Fibroblast of lung (primary cell): ENCODE data around the gene CKMT1B. TPM values are rescaled to one million over a fixed set of nuclear protein-coding genes. Genes with fewer than 3 reads are reported as not detected.
"Not testable (repeated sequence)": the region's sequence is repeated elsewhere in the genome, so short reads cannot be mapped to it uniquely, and the experiment has no call there.

Experiments
- DNase-seq, 2 donors: peaks; one replicate each; pipeline versions ENCODE4 v3.0.0 to v3.0.0-alpha.2; 2010; ENCODE audit warnings: low read depth in 2 of 2
- H2AFZ ChIP-seq: 2 replicates; pipeline ENCODE4 v1.5.1; 2012; ENCODE audit warnings: low read length, control low read depth, inconsistent platforms
- H3K27ac ChIP-seq: 2 replicates; pipeline ENCODE4 v1.5.1; 2011; ENCODE audit warnings: low read length, control low read depth; ENCODE audit not compliant: insufficient read depth
- H3K27me3 ChIP-seq: 2 replicates; pipeline ENCODE4 v1.5.1; 2011; ENCODE audit warnings: mild to moderate bottlenecking, low read length; ENCODE audit not compliant: control insufficient read depth, insufficient read depth
- H3K36me3 ChIP-seq: 2 replicates; pipeline ENCODE4 v1.5.1; 2011; ENCODE audit warnings: low read length; ENCODE audit not compliant: control insufficient read depth, insufficient read depth
- H3K4me1 ChIP-seq: 2 replicates; pipeline ENCODE4 v1.5.1; 2011; ENCODE audit warnings: low read length; ENCODE audit not compliant: control insufficient read depth, insufficient read depth; ENCODE audit errors: extremely low read depth
- H3K4me2 ChIP-seq: 2 replicates; pipeline ENCODE4 v1.5.1; 2011; ENCODE audit warnings: low read length, control low read depth; ENCODE audit not compliant: insufficient read depth; ENCODE audit errors: extremely low read depth
- H3K4me3 ChIP-seq, 4 experiments: fragments of 200-600 bp in 1 of 4; sonication (generic) in 1 of 4; replicated peaks in 1 of 4; 2 replicates each; pipeline ENCODE4 v1.5.1; 2011 to 2016; ENCODE audit warnings: low read length in 4 of 4, low read depth in 3 of 4, mild to moderate bottlenecking in 3 of 4, control low read depth in 2 of 4, inconsistent platforms in 1 of 4, mixed read lengths in 1 of 4; ENCODE audit not compliant: insufficient read depth in 1 of 4; ENCODE audit errors: control extremely low read depth in 1 of 4
- H3K79me2 ChIP-seq: 2 replicates; pipeline ENCODE4 v1.5.1; 2012; ENCODE audit warnings: mild to moderate bottlenecking, low read length, inconsistent platforms; ENCODE audit not compliant: control insufficient read depth, insufficient read depth
- H3K9ac ChIP-seq: 2 replicates; pipeline ENCODE4 v1.5.1; 2011; ENCODE audit warnings: mild to moderate bottlenecking, low read length, control low read depth; ENCODE audit not compliant: insufficient read depth
- H3K9me3 ChIP-seq: 2 replicates; pipeline ENCODE4 v1.5.1; 2012; ENCODE audit warnings: low read depth, low read length; ENCODE audit not compliant: control insufficient read depth, insufficient read depth
- H4K20me1 ChIP-seq: 2 replicates; pipeline ENCODE4 v1.5.1; 2011; ENCODE audit warnings: low read length; ENCODE audit not compliant: control insufficient read depth, insufficient read depth; ENCODE audit errors: extremely low read depth
- polyA plus RNA-seq, 2 donors: library from polyadenylated mRNA; depleted of rRNA in 1 of 2; stranded (reverse) in 1 of 2; unstranded in 1 of 2; fragments of >200 nt; gene quantifications; 2 replicates each; pipeline ENCODE4 v1.2.1, GENCODE V29; 2011 to 2012; ENCODE audit warnings: missing spikeins in 1 of 2
- total RNA-seq: library from RNA; depleted of rRNA; stranded (reverse); fragments of >200 nt; gene quantifications from 2 replicates; pipeline ENCODE4 v1.2.1, GENCODE V29; 2014

CKMT1B gene
- total and polyA plus RNA-seq, 2 donors (not counting 1 experiment from before 2014, with no cell fraction given), result not detected

GRCh38 chr15:43592841-43593240 lies 986 bp upstream of the CKMT1B start:
- not testable (repeated sequence) for H3K27ac ChIP-seq, H3K9me3 ChIP-seq

GRCh38 chr15:43599131-43599530 lies 5.3 kb downstream of the CKMT1B start:
- not testable (repeated sequence) for H3K9me3 ChIP-seq, H3K27ac ChIP-seq, H3K36me3 ChIP-seq, DNase-seq, H2AFZ ChIP-seq, H3K4me3 ChIP-seq, H3K4me1 ChIP-seq, H3K4me2 ChIP-seq, H4K20me1 ChIP-seq, H3K9ac ChIP-seq, H3K27me3 ChIP-seq, H3K79me2 ChIP-seq

More at GRCh38 chr15:43592841-43593240, 986 bp upstream of the CKMT1B start:
- not testable (repeated sequence) for H2AFZ ChIP-seq, H3K79me2 ChIP-seq, H4K20me1 ChIP-seq, H3K4me1 ChIP-seq, H3K4me3 ChIP-seq, H3K4me2 ChIP-seq, H3K9ac ChIP-seq, H3K36me3 ChIP-seq, H3K27me3 ChIP-seq, DNase-seq

- not testable (repeated sequence) for H2AFZ ChIP-seq, H3K36me3 ChIP-seq, DNase-seq, H3K27ac ChIP-seq, H3K79me2 ChIP-seq, H3K4me3 ChIP-seq, H3K9me3 ChIP-seq, H3K4me1 ChIP-seq, H3K27me3 ChIP-seq, H3K4me2 ChIP-seq, H3K9ac ChIP-seq, H4K20me1 ChIP-seq
These were observed 6.4 kb downstream of the CKMT1B start for GRCh38 chr15:43600200-43600599.

GRCh38 chr15:43602233-43602632 lies 8.4 kb downstream of the CKMT1B start:
- peak in 1 of 2 donors; percentile 36 for DNase-seq
- H3K9ac ChIP-seq, H3K27me3 ChIP-seq, H2AFZ ChIP-seq, H3K36me3 ChIP-seq, H3K9me3 ChIP-seq, H3K27ac ChIP-seq, H3K4me1 ChIP-seq, H3K4me2 ChIP-seq, H3K79me2 ChIP-seq, H4K20me1 ChIP-seq, H3K4me3 ChIP-seq: not testable (repeated sequence)

GRCh38 chr15:43617750-43618149 lies 23.9 kb downstream of the CKMT1B start:
- not testable (repeated sequence) for H3K36me3 ChIP-seq, H3K27ac ChIP-seq, H3K4me1 ChIP-seq, H3K4me3 ChIP-seq, DNase-seq, H3K9ac ChIP-seq, H3K9me3 ChIP-seq, H3K27me3 ChIP-seq, H3K4me2 ChIP-seq, H2AFZ ChIP-seq, H3K79me2 ChIP-seq, H4K20me1 ChIP-seq

GRCh38 chr15:43618700-43619099 lies 24.9 kb downstream of the CKMT1B start, which contains the start of gene STRC:
STRC (minus strand) TSS chr15:43618800; CDS start chr15:43618722, 78 bp downstream.
- H3K27ac ChIP-seq, H3K36me3 ChIP-seq, H3K4me2 ChIP-seq, H4K20me1 ChIP-seq, H3K9ac ChIP-seq, H3K79me2 ChIP-seq, H2AFZ ChIP-seq, H3K4me1 ChIP-seq, DNase-seq, H3K4me3 ChIP-seq, H3K27me3 ChIP-seq, H3K9me3 ChIP-seq: not testable (repeated sequence)

GRCh38 chr15:43622068-43622799 lies 28.4 kb downstream of the CKMT1B start:
- H3K36me3 ChIP-seq, H3K27ac ChIP-seq, H3K9me3 ChIP-seq, H3K4me2 ChIP-seq, H2AFZ ChIP-seq, H3K9ac ChIP-seq, H3K4me1 ChIP-seq, H3K79me2 ChIP-seq, DNase-seq, H3K4me3 ChIP-seq, H4K20me1 ChIP-seq, H3K27me3 ChIP-seq: not testable (repeated sequence)
